Measurements from ENCODE around the gene HMGCS2. TPM values are rescaled to one million over a fixed set of nuclear protein-coding genes. Genes with fewer than 3 reads are reported as not detected.

HMGCS2 gene
- polyA plus RNA-seq, 1 of the 3 experiments (the other 2 are of a cell fraction), result not detected

GRCh38 chr1:119721896-119722295 is 46.8 kb downstream of the HMGCS2 start:
- TF ChIP-seq, protein P1, sequence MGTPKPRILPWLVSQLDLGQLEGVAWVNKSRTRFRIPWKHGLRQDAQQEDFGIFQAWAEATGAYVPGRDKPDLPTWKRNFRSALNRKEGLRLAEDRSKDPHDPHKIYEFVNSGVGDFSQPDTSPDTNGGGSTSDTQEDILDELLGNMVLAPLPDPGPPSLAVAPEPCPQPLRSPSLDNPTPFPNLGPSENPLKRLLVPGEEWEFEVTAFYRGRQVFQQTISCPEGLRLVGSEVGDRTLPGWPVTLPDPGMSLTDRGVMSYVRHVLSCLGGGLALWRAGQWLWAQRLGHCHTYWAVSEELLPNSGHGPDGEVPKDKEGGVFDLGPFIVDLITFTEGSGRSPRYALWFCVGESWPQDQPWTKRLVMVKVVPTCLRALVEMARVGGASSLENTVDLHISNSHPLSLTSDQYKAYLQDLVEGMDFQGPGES (IDR thresholded peaks at IDR 0.05; ENCODE audit: low read depth, low read length), result no peak
- TF ChIP-seq CHD2 (IDR thresholded peaks at IDR 0.05; ENCODE audit: low read length, partially characterized antibody) (no peak), GABPA (IDR thresholded peaks at IDR 0.05; ENCODE audit: low read depth) (no peak), RXRA (IDR thresholded peaks at IDR 0.05; ENCODE audit: borderline replicate concordance, low read depth) (no peak), ELF1 (IDR thresholded peaks at IDR 0.05) (no peak), NFIC (IDR thresholded peaks at IDR 0.05; ENCODE audit: borderline replicate concordance) (no peak), RAD21 (IDR thresholded peaks at IDR 0.05; ENCODE audit: low read length) (no peak), CTCF (IDR thresholded peaks at IDR 0.05) (no peak), POLR2AphosphoS5 (IDR thresholded peaks at IDR 0.05; ENCODE audit: low read depth, low read length) (no peak), EZH2phosphoT487 (IDR thresholded peaks at IDR 0.05; ENCODE audit: borderline replicate concordance, low read depth) (no peak), FOSL2 (IDR thresholded peaks at IDR 0.05; ENCODE audit: borderline replicate concordance, low read depth) (no peak), RFX5 (IDR thresholded peaks at IDR 0.05; ENCODE audit: low read length) (no peak), MEF2A (IDR thresholded peaks at IDR 0.05; ENCODE audit: borderline replicate concordance, low read depth) (no peak), YY1 (IDR thresholded peaks at IDR 0.05; ENCODE audit: low read depth) (no peak)
- DNase-seq, result no peak
- H3K4me3 ChIP-seq (ENCODE audit: low read depth in 2 of 2, low read length in 1 of 2), result no peak overlapping the region
- H3K4me1 ChIP-seq (ENCODE audit: control insufficient read depth in 1 of 2, insufficient read depth in 2 of 2, low read depth in 1 of 2, low read length in 1 of 2), result peaks cover 0 to 4% of the 10 kb centered on the region in 2 experiments; a peak in 1 of 4 replicates
- 97% methylated on average over 5 of the region's 5 CpGs for WGBS (ENCODE audit: low lambda C conversion rate)
- peaks cover 9 to 53% of the 10 kb centered on the region in 2 experiments for H3K36me3 ChIP-seq (replicated peaks in 1 of 2; ENCODE audit: control insufficient read depth in 1 of 2, insufficient read depth in 2 of 2, low read length in 1 of 2)
- H3K79me2 ChIP-seq (ENCODE audit: insufficient read depth), result peaks cover 19% of the 10 kb centered on the region
- H3K9me2 ChIP-seq, result no peaks in the 10 kb centered on the region
- peaks cover 16% of the 10 kb centered on the region; the same call in 1 of the 2 replicates for H4K20me1 ChIP-seq (ENCODE audit: insufficient read depth)
- H3K27ac ChIP-seq (ENCODE audit: low read depth in 2 of 2, low read length in 1 of 2), result no peak overlapping the region
- ChIA-PET POLR2A (no interaction called here), CTCF (interaction anchor here (1.0 kb wide), 1 partner anchor 110 kb away, joined by 3 read pairs; no protein-coding TSS in a partner anchor)
- no peaks in the 10 kb centered on the region for H3F3A ChIP-seq (replicated peaks; ENCODE audit: insufficient read depth)
- H3K4me2 ChIP-seq, result no peak overlapping the region
- H3K9ac ChIP-seq, result no peak overlapping the region
- H3K27me3 ChIP-seq (ENCODE audit: insufficient read depth), result no peaks in the 10 kb centered on the region
- H3K9me3 ChIP-seq, result no peaks in the 10 kb centered on the region
- H2AFZ ChIP-seq (ENCODE audit: low read depth), result no peak overlapping the region

GRCh38 chr1:119720866-119721440 is 47.8 kb downstream of the HMGCS2 start:
- Histone ChIP-seq H3K4me1 (ENCODE audit: control insufficient read depth in 1 of 2, insufficient read depth in 2 of 2, low read depth in 1 of 2, low read length in 1 of 2) (peaks cover 0 to 4% of the 10 kb centered on the region in 2 experiments; a peak in 1 of 4 replicates), H3K36me3 (replicated peaks in 1 of 2; ENCODE audit: control insufficient read depth in 1 of 2, insufficient read depth in 2 of 2, low read length in 1 of 2) (peaks cover 5 to 45% of the 10 kb centered on the region in 2 experiments), H3F3A (replicated peaks; ENCODE audit: insufficient read depth) (no peaks in the 10 kb centered on the region), H2AFZ (ENCODE audit: low read depth) (no peak overlapping the region), H3K4me2 (no peak overlapping the region), H3K9ac (no peak overlapping the region), H3K9me2 (no peaks in the 10 kb centered on the region), H3K27me3 (ENCODE audit: insufficient read depth) (no peaks in the 10 kb centered on the region), H4K20me1 (ENCODE audit: insufficient read depth) (peaks cover 16% of the 10 kb centered on the region; the same call in 1 of the 2 replicates), H3K9me3 (no peaks in the 10 kb centered on the region), H3K27ac (ENCODE audit: low read depth in 2 of 2, low read length in 1 of 2) (no peak overlapping the region), H3K79me2 (ENCODE audit: insufficient read depth) (peaks cover 19% of the 10 kb centered on the region), H3K4me3 (ENCODE audit: low read depth in 2 of 2, low read length in 1 of 2) (no peak overlapping the region)
- 99% methylated on average over 10 of the region's 11 CpGs for WGBS (ENCODE audit: low lambda C conversion rate)
- TF ChIP-seq FOXM1 (IDR thresholded peaks at IDR 0.05; ENCODE audit: low read depth), result no peak
- no peak for TF ChIP-seq GATA2 (CRISPR knock-in tag; IDR thresholded peaks at IDR 0.05)
- no peak for TF ChIP-seq RAD21 (IDR thresholded peaks at IDR 0.05; ENCODE audit: low read length)
- TF ChIP-seq MEF2A (IDR thresholded peaks at IDR 0.05; ENCODE audit: borderline replicate concordance, low read depth), result no peak
- TF ChIP-seq FOXJ3 (CRISPR knock-in tag; IDR thresholded peaks at IDR 0.05), result no peak
- TF ChIP-seq USF2 (IDR thresholded peaks at IDR 0.05; ENCODE audit: borderline replicate concordance, low read depth, low read length), result no peak
- TF ChIP-seq JUND (IDR thresholded peaks at IDR 0.05), result no peak
- TF ChIP-seq POLR2AphosphoS5 (IDR thresholded peaks at IDR 0.05; ENCODE audit: low read depth, low read length), result no peak
- ChIA-PET POLR2A (no interaction called here), CTCF (interaction anchor here (1.0 kb wide), 1 partner anchor 109 kb away, joined by 3 read pairs; no protein-coding TSS in a partner anchor)
- no peak for DNase-seq

Measured in SK-N-SH (cell line).